ENCODE results near the gene PFAS. TPM values are rescaled to one million over a fixed set of nuclear protein-coding genes. Genes with fewer than 3 reads are reported as not detected.

The PFAS gene
- polyA plus RNA-seq, 3 donors = 35.3 to 43.0 (median 38.9) TPM

DNA sequence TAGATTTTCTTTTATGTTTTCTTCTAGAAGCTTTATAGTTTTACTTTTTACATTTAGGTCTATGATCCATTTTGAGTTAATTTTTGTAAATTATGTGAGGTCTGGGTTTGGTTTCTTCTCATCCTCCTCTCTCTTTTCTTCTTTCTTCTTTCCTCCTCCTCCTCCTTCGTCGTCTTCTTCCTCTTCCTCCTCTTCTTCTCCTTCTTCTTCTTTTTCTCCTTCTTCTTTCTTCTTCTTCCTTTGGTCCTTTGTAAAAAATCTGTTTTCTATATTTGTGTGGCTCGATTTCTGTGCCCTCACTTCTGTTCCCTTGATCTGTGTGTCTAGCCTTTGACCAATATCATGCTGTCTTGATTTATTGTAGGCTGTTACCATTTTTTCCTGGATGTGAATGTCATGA lies 51.1 kb downstream of the PFAS start:
- DNase-seq (ENCODE audit: low read depth in 3 of 3, low spot score in 2 of 3) = no peak

DNA sequence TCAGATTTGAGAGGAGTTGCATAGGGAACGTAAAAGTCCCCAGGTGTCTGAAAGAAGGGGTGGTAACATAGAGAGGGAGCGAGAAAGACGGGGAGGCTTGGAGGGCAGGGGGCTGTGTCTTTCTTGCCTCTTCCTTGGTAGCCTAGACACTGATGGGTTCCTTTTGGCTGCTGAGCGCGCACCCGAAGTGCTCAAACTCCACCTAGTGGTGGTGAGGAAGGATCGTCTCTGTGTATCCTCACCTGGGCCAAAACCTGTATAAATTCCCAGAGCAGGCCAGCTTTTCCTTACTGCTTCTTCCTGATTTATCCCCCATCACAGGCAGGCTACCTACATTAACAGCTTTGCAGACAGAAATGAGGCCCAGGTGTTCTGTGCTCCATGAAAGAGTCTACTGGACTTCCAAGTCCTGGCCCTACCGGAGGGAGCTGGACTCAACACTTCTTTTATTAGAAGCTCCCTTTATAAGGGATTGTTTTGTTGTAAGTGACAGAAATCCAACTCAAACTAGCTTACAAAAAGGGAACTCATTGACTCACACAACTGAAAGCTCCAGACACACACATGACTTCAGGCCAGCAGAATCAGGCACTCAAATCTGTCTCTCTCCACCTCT lies 51.6 kb downstream of the PFAS start:
- peak in 1 of 3 donors; percentile 48 for DNase-seq (ENCODE audit: low read depth in 3 of 3, low spot score in 2 of 3)

DNA sequence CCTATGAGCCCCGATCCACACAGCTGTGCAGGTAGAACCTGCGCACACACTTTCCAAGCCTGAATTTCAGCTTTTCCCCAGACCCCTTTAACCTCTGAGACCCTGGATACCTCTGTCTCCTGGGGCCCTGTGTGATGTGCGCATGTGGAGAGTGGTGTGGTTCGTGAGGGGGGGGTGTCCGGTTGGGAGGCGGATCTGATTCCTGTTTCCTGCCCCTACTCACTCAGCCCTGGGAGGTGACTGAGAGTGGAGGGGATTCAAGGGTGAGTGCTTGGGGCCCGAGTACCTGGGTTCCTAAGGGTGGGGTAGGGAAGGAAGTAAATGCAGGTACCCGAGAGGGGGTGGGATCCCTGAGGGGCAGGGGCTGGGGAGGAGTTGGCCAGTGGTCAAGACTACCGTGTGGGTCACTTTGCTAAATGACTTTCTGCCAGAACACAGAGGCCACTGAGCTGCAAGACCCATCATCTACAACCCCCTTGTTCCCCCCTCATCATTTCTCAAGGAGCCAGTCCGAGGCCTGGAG lies 61.6 kb downstream of the PFAS start:
- no peak for DNase-seq (ENCODE audit: low read depth in 3 of 3, low spot score in 2 of 3)

DNA sequence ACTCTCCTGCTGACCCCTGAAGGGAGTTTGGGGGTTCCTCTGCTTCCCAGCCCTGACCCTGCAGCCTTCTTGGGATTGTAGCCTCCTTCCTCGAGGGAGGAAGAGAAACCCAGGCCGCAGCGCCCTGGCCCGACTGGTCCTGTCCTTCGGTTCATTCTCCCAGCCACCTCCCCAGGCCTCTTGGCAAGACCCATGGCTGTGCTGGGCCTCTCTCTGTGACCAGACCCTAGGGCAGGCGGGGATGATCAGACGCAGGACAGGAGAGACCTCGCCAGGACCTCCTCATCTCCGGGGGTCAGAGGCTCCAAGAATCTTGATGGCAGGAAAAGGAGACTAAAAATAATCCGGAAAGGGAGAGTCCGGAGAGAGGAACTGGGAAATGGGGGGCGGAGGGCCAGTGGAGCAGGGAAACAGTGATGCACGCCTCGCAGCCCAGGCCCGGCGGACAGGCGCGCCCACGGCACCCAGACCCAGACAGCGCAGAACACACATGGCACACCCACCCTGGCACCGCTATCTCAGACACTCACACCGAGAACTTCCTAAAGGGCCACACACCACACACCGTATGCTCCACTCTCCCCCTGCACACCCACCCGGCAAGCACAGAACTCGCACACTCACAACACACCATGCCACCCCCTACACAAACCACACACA lies 62.2 kb downstream of the PFAS start:
- no peak for DNase-seq (ENCODE audit: low read depth in 3 of 3, low spot score in 2 of 3)

DNA sequence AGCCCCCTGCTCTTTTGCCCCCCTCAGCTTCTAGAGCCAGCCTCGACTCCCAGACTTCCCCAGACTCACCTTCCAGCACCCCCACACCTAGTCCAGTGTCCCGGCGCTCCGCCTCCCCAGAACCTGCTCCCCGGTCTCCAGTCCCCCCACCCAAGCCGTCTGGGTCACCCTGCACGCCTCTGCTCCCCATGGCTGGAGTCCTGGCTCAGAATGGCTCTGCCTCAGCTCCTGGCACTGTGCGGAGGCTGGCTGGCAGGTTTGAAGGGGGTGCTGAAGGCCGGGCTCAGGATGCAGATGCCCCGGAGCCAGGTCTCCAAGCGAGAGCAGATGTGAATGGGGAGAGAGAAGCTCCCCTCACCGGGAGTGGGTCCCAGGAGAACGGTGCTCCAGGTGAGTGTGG lies 63.2 kb downstream of the PFAS start:
- DNase-seq (ENCODE audit: low read depth in 3 of 3, low spot score in 2 of 3) = no peak

DNA sequence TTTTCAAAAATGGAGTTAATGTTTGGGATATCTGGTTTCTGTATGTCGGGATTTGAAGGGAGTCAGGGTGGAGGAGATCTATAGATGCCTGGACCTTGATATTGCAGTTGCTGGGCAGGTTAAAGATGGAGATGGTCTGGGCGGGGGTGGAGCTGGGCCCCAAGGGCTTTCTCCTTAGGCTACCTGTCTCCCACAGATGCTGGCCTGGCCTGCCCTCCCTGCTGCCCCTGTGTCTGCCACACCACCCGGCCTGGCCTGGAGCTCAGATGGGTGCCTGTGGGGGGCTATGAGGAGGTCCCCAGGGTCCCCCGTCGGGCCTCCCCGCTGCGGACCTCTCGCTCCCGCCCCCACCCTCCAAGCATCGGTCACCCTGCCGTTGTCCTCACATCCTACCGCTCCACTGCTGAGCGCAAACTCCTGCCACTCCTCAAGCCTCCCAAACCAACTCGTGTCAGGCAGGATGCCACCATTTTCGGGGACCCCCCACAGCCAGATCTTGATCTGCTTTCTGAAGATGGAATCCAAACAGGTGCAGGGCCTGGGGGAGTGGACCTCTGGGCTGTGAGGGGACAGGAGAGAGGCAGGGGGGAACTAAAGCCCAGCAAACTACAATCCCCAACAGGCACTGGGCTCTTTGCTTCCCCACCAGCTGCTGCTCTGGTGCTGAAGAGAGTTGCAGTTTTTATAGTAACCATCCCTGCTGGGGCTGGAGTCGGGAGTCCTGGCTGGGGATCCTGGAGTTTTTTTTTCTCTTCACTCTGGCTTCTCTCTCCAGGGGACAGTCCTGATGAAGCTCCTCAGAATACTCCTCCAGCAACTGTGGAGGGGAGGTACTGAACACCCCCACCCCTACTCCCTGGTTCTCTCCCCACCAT lies 63.9 kb downstream of the PFAS start:
- no peak for DNase-seq (ENCODE audit: low read depth in 3 of 3, low spot score in 2 of 3)

DNA sequence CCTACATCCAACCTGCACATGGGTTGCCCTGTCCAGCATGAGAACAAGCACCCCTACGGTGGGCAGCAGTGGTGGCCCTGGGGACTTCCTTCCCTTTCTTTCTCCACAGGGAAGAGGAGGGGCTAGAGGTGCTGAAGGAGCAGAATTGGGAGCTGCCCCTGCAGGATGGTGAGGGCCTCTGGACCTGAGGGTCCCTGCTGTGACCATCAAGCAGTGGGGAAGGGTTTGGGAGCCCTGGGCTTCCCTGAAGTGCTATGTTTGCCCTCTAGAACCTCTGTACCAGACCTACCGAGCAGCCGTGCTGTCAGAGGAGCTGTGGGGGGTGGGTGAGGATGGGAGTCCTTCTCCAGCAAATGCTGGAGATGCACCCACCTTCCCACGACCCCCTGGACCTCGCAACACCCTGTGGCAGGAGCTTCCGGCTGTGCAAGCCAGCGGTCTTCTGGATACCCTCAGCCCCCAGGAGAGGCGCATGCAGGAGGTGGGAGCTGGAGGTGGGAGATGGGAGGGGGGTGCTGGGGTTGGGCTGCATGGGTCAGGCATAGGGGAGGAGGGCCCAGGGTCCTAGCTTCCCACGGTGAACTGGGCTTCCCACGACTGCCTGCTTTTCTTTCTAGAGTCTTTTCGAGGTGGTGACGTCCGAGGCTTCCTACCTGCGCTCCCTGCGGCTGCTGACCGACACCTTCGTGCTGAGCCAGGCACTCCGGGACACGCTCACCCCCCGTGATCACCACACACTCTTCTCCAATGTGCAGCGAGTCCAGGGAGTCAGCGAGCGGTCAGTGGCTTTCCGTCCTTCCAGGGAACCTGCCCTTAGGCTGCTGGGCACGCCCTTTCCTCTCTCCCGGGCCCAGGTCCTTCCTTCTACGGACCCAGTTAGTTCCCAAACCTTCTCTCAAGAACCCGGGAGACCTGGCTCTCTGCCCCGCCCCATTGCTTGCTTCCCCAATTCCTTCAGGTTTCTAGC lies 66.0 kb downstream of the PFAS start:
- no peak for DNase-seq (ENCODE audit: low read depth in 3 of 3, low spot score in 2 of 3)

DNA sequence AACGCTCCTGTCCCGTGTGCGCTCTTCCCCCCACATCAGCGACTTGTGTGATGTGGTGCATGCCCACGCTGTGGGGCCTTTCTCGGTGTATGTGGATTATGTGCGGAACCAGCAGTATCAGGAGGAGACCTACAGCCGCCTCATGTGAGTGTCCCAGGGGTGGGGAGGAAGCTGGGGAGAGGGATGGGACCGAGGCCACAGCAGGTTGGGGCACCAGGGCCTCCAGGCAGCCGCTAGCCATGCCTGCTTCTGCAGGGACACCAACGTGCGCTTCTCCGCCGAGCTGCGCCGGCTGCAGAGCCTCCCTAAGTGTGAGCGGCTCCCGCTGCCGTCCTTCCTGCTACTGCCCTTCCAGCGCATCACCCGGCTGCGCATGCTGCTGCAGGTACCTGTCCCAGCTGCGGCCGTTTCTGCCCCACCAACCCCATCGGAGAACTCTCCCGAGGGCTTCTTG lies 66.7 kb downstream of the PFAS start:
- DNase-seq (ENCODE audit: low read depth in 3 of 3, low spot score in 2 of 3) = no peak

DNA sequence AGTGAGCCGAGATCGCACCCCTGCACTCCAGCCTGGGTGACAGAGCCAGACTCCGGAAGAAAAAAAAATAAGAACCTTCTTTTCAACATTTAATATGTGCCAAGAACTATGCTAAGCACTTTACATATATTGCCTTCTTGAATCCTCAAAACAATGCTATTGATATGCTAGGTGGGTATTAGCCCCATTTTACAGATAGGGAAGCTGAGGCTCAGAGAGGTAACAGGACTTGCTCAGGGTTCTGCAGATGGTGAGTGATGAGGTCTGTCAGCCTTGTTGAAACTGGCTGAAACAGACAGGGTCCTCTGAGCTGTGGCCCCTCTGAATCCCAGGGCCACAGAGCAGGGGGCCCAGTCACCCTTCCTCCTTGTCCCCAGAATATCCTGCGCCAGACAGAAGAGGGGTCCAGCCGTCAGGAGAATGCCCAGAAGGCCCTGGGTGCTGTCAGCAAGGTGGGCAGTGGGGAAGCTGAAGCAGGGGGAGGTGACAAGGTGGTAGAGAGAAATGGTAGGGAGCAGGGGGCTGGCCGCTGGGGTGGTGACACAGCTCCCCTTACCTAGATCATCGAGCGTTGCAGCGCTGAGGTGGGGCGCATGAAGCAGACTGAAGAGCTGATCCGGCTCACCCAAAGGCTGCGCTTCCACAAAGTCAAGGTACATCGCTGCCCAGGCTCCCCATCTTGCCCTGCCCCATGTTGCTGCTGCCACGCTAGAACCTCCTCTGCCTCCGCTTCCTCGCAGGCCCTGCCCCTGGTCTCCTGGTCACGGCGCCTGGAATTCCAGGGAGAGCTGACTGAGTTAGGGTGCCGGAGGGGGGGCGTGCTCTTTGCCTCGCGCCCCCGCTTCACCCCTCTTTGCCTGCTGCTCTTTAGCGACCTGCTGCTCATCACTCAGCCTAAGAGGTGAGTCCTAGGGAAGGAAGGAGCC lies 69.2 kb downstream of the PFAS start:
- DNase-seq (ENCODE audit: low read depth in 3 of 3, low spot score in 2 of 3) = no peak

Other genes with a start within 250 kb of the PFAS start
- gene GUCY2D, start 246.7 kb upstream of the PFAS start, polyA plus RNA-seq (ENCODE audit: insufficient read length in 3 of 3) = under 1 TPM; 0.03 to 0.35 (median 0.28) TPM
- gene ALOX15B, start 210.2 kb upstream of the PFAS start, polyA plus RNA-seq (ENCODE audit: insufficient read length in 3 of 3) = 1 to 10 TPM in 2 of 3 donors, under 1 TPM in 1; 0.62 to 1.2 (median 1.1) TPM
- gene ALOX12B, start 161.6 kb upstream of the PFAS start, polyA plus RNA-seq (ENCODE audit: insufficient read length in 3 of 3) = under 1 TPM; 0.54 to 0.91 (median 0.68) TPM
- gene ALOXE3, start 130.8 kb upstream of the PFAS start, polyA plus RNA-seq (ENCODE audit: insufficient read length in 3 of 3) = not detected
- not detected for gene HES7, start 125.2 kb upstream of the PFAS start, polyA plus RNA-seq (ENCODE audit: insufficient read length in 3 of 3)
- 10 to 100 TPM; 14.5 to 21.8 (median 21.2) TPM for gene PER1, start 96.9 kb upstream of the PFAS start, polyA plus RNA-seq (ENCODE audit: insufficient read length in 3 of 3)
- 100 to 1,000 TPM in 2 of 3 donors, 10 to 100 TPM in 1; 98.7 to 114 (median 102) TPM for gene VAMP2, start 86.3 kb upstream of the PFAS start, polyA plus RNA-seq (ENCODE audit: insufficient read length in 3 of 3)
- 10 to 100 TPM; 22.4 to 25.9 (median 23.5) TPM for gene TMEM107, start 72.9 kb upstream of the PFAS start, polyA plus RNA-seq (ENCODE audit: insufficient read length in 3 of 3)
- 1 to 10 TPM; 3.0 to 4.3 (median 3.7) TPM for gene BORCS6, start 59.1 kb upstream of the PFAS start, polyA plus RNA-seq (ENCODE audit: insufficient read length in 3 of 3)
- 10 to 100 TPM; 28.6 to 36.7 (median 33.0) TPM for gene AURKB, start 38.7 kb upstream of the PFAS start, polyA plus RNA-seq (ENCODE audit: insufficient read length in 3 of 3)
- gene CTC1, start 1.2 kb upstream of the PFAS start, polyA plus RNA-seq (ENCODE audit: insufficient read length in 3 of 3) = 10 to 100 TPM; 18.9 to 24.9 (median 22.7) TPM
- 10 to 100 TPM; 27.8 to 29.9 (median 28.7) TPM for gene RANGRF, start 39.4 kb downstream of the PFAS start, polyA plus RNA-seq (ENCODE audit: insufficient read length in 3 of 3)
- gene SLC25A35, start 46.1 kb downstream of the PFAS start, polyA plus RNA-seq (ENCODE audit: insufficient read length in 3 of 3) = 1 to 10 TPM; 2.6 to 3.4 (median 3.2) TPM
- gene ARHGEF15, start 61.0 kb downstream of the PFAS start, polyA plus RNA-seq (ENCODE audit: insufficient read length in 3 of 3) = 10 to 100 TPM; 14.2 to 21.9 (median 15.1) TPM
- not detected for gene ODF4, start 90.6 kb downstream of the PFAS start, polyA plus RNA-seq (ENCODE audit: insufficient read length in 3 of 3)
- gene RPL26, start 133.9 kb downstream of the PFAS start, polyA plus RNA-seq (ENCODE audit: insufficient read length in 3 of 3) = 1,000 to 10,000 TPM; 3,518 to 3,658 (median 3,532) TPM
- gene RNF222, start 148.5 kb downstream of the PFAS start, polyA plus RNA-seq (ENCODE audit: insufficient read length in 3 of 3) = under 1 TPM in 2 of 3 donors, not detected in 1; 0.04 to 0.06 TPM
- gene NDEL1, start 186.6 kb downstream of the PFAS start, polyA plus RNA-seq (ENCODE audit: insufficient read length in 3 of 3) = 10 to 100 TPM; 44.9 to 54.6 (median 45.9) TPM